IMR-90 (cell line): Measurements from ENCODE around the gene CCDC200.
"Not testable (repeated sequence)": the region's sequence is repeated elsewhere in the genome, so short reads cannot be mapped to it uniquely, and the experiment has no call there.

ENCODE experiments used
- BHLHE40 ChIP-seq: fragments of 150-350 bp; IDR thresholded peaks from 2 replicates; pipeline ENCODE4 v1.6.1; 2016; ENCODE audit warnings: mild to moderate bottlenecking, low read depth, low read length
- CEBPB ChIP-seq: IDR thresholded peaks from 2 replicates; pipeline ENCODE4 v1.6.1; 2012; ENCODE audit warnings: low read depth, low read length, improper control_type of control experiment
- CHD1 ChIP-seq: IDR thresholded peaks from 2 replicates; pipeline ENCODE4 v1.6.1; 2012; ENCODE audit warnings: low read depth, low read length, improper control_type of control experiment
- CTCF ChIP-seq: conservative IDR thresholded peaks from 2 replicates; pipeline ENCODE4 v1.5.1; 2012; ENCODE audit warnings: mild to moderate bottlenecking, low read depth, low read length, improper control_type of control experiment
- FOS ChIP-seq: fragments of 150-350 bp; IDR thresholded peaks from 2 replicates; pipeline ENCODE4 v1.6.1; 2016; ENCODE audit warnings: low read depth, low read length
- MAZ ChIP-seq: IDR thresholded peaks from 2 replicates; pipeline ENCODE4 v1.6.1; 2012; ENCODE audit warnings: low read depth, mild to moderate bottlenecking, low read length, improper control_type of control experiment, moderate library complexity, borderline replicate concordance
- POLR2A ChIP-seq: IDR thresholded peaks from 2 replicates; pipeline ENCODE4 v1.6.1; 2012; ENCODE audit warnings: mild to moderate bottlenecking, low read depth, low read length
- RAD21 ChIP-seq: IDR thresholded peaks from 2 replicates; pipeline ENCODE4 v1.6.1; 2012; ENCODE audit warnings: low read length, improper control_type of control experiment
- RFX5 ChIP-seq: IDR thresholded peaks from 2 replicates; pipeline ENCODE4 v1.8.0; 2012; ENCODE audit warnings: low read depth, mild to moderate bottlenecking, low read length, moderate library complexity
- SMC3 ChIP-seq: fragments of 150-350 bp; IDR thresholded peaks from 2 replicates; pipeline ENCODE4 v1.6.1; 2016; ENCODE audit warnings: low read depth, mild to moderate bottlenecking, antibody characterized with exemption, low read length, moderate library complexity
- USF2 ChIP-seq: fragments of 150-350 bp; IDR thresholded peaks from 2 replicates; pipeline ENCODE4 v1.6.1; 2017; ENCODE audit warnings: mild to moderate bottlenecking, antibody characterized with exemption, low read length, low read depth

- not testable (repeated sequence) for TF ChIP-seq CTCF, SMC3, MAZ, CHD1, POLR2A, FOS, RAD21, BHLHE40, CEBPB, USF2, RFX5
Measured at GRCh38 chr17:43186656-43187055, 41.8 kb downstream of the CCDC200 start.
